ENCODE data around the gene DDTL. TPM values are rescaled to one million over a fixed set of nuclear protein-coding genes. Genes with fewer than 3 reads are reported as not detected.
A peak's percentile ranks its signal among the peaks of the same experiment; 100 is the strongest.
"Not testable (repeated sequence)": the region's sequence is repeated elsewhere in the genome, so short reads cannot be mapped to it uniquely, and the experiment has no call there.

DDTL gene
- total RNA-seq (ENCODE audit: low replicate concordance), result not detected in 2 replicates
- long read RNA-seq, result 0 reads

DNA sequence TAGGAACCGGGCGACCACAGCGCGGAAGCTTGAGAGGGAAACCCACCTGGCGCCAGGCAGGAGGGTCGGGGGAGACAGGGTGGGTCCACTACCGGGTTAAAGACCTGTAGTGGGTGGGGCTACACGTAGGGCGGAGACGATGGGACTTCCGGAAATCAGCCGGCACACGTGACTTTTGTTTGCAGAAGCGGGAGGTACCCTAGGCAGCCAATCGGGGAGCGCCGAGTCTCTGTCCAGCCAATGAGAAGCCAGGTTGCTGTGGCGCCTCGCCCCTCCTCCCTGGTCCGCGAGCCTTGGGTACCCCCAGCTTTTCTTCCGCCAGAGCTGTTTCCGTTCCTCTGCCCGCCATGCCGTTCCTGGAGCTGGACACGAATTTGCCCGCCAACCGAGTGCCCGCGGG is at the start of gene DDTL:
DDTL (plus strand) TSS at position 321 of the 400 bp plus-strand sequence; CDS start at position 348, 27 bp downstream.
- not testable (repeated sequence) for DNase-seq (ENCODE audit: extremely low spot score, unreplicated experiment); H3K4me1 Mint-ChIP-seq (ENCODE audit: unreplicated experiment); H3K9me3 Mint-ChIP-seq; H3K27ac Mint-ChIP-seq; H3K27me3 Mint-ChIP-seq; H3K4me3 Mint-ChIP-seq
- H3K36me3 Mint-ChIP-seq, result peaks cover 15% of the 10 kb centered on the region

DNA sequence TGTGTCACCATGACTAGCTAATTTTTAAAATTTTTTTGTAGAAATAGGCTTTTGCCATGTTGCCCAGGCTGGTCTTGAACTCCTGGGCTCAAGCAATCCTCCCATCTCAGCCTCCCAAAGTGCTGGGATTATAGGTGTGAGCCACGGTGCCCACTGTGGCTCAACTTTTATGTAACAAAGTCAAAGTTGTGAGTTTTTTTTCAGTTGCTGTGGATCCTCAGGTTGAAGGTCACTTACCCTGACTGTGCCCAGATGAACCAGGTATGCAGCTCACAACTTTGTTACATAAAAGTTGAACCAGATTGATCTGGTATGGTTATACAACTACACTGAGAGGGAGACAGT is 46.4 kb upstream of the DDTL start:
- peak; percentile 13 for DNase-seq (ENCODE audit: extremely low spot score, unreplicated experiment)
- H3K27me3 Mint-ChIP-seq; H3K9me3 Mint-ChIP-seq; H3K4me1 Mint-ChIP-seq (ENCODE audit: unreplicated experiment); H3K4me3 Mint-ChIP-seq: not testable (repeated sequence)
- Mint-ChIP-seq H3K36me3 (peaks cover 31% of the 10 kb centered on the region), H3K27ac (peak overlapping the region; percentile 97)

DNA sequence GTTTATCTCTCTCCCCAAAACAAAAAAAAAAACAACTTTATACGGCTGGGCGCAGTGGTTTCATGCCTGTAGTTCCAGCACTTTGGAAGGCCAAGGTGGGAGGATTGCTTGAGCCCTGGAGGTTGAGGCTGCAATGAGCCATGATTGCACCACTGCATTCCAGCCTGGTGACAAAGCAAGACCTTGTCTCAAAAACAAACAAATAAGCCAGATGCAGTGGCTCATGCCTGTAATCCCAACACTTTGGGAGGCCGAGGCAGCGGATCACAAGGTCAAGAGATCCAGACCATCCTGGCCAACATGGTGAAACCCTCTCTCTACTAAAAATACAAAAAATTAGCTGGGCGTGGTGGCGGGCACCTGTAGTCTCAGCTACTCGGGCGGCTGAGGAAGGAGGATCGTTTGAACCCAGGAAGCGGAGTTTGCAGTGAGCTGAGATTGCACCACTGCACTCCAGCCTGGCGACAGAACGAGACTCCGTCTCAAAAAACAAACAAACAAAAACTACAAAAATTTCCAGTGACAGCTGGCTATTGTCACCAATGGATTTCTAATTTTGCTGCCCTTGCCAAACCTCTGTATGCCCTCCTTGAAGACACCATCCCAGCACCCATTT is 45.0 kb upstream of the DDTL start:
- not testable (repeated sequence) for H3K9me3 Mint-ChIP-seq; H3K4me3 Mint-ChIP-seq; H3K27me3 Mint-ChIP-seq; H3K4me1 Mint-ChIP-seq (ENCODE audit: unreplicated experiment)
- peaks cover 37% of the 10 kb centered on the region for H3K36me3 Mint-ChIP-seq
- DNase-seq (ENCODE audit: extremely low spot score, unreplicated experiment), result peak; percentile 29
- peak overlapping the region; percentile 75 for H3K27ac Mint-ChIP-seq

DNA sequence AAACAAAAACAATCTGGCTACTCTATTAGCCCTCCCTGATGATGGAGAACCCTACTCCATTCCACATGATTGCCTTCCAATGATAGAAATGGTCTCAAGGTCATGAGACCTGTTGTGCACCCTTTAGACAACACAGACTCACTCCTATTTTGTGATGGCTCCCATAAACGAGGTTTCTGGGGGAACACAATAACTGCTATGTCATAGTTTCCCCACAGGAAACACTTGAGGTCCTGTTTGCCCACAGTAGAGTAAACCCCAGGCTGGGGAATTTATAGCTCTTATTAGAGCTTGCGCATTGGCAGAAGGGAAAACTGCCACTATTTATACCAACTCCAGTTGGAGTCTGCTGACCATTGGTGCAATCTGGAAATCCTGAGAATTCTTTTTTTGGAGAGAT is 43.8 kb upstream of the DDTL start:
- TF ChIP-seq, protein P1, sequence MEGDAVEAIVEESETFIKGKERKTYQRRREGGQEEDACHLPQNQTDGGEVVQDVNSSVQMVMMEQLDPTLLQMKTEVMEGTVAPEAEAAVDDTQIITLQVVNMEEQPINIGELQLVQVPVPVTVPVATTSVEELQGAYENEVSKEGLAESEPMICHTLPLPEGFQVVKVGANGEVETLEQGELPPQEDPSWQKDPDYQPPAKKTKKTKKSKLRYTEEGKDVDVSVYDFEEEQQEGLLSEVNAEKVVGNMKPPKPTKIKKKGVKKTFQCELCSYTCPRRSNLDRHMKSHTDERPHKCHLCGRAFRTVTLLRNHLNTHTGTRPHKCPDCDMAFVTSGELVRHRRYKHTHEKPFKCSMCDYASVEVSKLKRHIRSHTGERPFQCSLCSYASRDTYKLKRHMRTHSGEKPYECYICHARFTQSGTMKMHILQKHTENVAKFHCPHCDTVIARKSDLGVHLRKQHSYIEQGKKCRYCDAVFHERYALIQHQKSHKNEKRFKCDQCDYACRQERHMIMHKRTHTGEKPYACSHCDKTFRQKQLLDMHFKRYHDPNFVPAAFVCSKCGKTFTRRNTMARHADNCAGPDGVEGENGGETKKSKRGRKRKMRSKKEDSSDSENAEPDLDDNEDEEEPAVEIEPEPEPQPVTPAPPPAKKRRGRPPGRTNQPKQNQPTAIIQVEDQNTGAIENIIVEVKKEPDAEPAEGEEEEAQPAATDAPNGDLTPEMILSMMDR (conservative IDR thresholded peaks at IDR 0.05), result no peak
- Mint-ChIP-seq H3K27ac (no peak overlapping the region), H3K9me3 (no peaks in the 10 kb centered on the region), H3K36me3 (peaks cover 46% of the 10 kb centered on the region), H3K27me3 (no peaks in the 10 kb centered on the region), H3K4me3 (no peak overlapping the region), H3K4me1 (ENCODE audit: unreplicated experiment) (peaks cover 3% of the 10 kb centered on the region)
- no peak for DNase-seq (ENCODE audit: extremely low spot score, unreplicated experiment)

DNA sequence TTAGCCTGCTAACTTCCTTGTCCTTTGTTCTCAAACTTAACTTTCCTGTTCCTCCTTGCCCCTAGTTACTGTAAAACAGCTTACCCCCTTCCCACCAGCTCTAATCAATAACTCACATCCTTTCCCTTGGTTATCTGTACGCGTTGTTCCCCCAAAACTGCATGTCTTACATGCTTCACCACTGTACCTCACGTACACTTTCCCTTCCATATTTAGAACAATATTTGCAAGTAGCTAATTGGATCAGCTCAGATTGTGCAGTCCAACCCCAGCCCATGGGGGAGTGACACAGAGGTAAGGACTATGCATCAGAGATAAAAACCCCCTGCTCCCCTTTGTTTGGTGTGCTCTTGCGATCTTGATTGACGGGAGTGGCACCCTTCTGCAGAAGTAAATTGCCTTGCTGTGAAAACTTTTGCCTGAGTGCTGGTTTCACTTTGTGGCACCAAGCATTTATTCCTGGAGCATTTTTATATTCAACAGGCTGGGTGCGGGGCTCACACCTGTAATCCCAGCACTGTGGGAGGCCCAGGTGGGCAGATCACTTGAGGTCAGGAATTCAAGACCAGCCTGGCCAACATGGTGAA is 41.6 kb upstream of the DDTL start:
- Mint-ChIP-seq H3K4me3 (no peak overlapping the region), H3K4me1 (ENCODE audit: unreplicated experiment) (no peaks in the 10 kb centered on the region), H3K27ac (peak overlapping the region; percentile 49), H3K9me3 (no peaks in the 10 kb centered on the region), H3K27me3 (no peaks in the 10 kb centered on the region), H3K36me3 (peaks cover 47% of the 10 kb centered on the region)
- no peak for DNase-seq (ENCODE audit: extremely low spot score, unreplicated experiment)
- TF ChIP-seq, protein P1 (conservative IDR thresholded peaks at IDR 0.05), result no peak

DNA sequence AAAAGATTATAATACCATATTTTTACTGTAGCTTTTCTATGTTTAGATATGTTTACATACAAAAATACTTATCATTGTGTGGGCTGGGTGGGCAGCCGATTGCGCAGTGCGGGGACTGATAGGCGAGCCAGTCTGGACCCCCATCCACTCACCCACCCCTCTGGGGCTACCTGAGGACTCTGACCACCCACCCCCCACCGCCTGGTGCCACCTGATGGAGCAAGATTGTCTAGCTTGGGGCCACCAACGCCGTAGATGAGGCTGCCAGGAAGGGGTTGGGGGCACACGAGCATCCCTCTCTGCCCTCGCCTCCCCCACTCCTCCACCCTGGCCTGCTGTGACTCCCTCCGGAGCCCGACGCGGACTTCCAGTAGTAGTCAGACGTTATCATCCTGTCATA is 40.1 kb upstream of the DDTL start:
- Mint-ChIP-seq H3K36me3 (peaks cover 50% of the 10 kb centered on the region), H3K27me3 (no peaks in the 10 kb centered on the region), H3K4me3 (no peak overlapping the region), H3K4me1 (ENCODE audit: unreplicated experiment) (no peaks in the 10 kb centered on the region), H3K9me3 (no peaks in the 10 kb centered on the region), H3K27ac (no peak overlapping the region)
- DNase-seq (ENCODE audit: extremely low spot score, unreplicated experiment), result no peak
- TF ChIP-seq, protein P1 (conservative IDR thresholded peaks at IDR 0.05), result no peak

DNA sequence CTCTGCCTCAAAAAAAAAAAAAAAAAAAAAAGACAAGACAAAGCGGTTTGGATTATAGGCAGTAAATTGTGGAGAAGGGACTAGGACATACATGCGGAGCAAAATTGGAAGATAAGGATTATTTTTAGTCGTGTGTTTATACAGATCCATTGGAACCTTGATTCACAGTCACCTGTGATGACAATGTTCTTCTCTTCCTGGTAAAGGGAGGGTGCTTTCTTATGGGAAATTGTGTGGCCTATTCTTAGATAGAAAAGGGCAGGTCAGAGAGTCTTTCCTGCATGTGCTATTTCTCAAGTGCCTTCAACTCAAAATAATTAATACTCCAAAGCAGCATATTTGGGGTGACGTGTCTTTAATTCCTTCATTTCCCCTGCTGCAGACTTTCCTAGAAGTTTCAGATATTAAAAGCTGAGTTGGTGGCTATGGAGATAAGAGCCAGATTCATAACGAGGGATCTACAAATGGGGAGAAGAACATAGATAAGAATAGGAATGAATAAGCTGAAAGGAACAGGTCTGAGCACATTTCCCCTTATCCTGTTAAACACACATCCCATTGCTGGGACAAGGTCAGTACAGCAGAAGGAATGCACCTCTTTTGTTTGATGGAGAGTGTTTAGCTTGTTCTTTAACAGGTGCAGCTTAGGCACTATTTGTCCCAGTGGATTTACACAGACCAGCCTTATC is 28.2 kb upstream of the DDTL start:
- H3K27me3 Mint-ChIP-seq, result no peaks in the 10 kb centered on the region
- H3K9me3 Mint-ChIP-seq, result no peaks in the 10 kb centered on the region
- H3K4me1 Mint-ChIP-seq (ENCODE audit: unreplicated experiment), result no peaks in the 10 kb centered on the region
- no peak for DNase-seq (ENCODE audit: extremely low spot score, unreplicated experiment)
- no peaks in the 10 kb centered on the region for H3K36me3 Mint-ChIP-seq
- TF ChIP-seq, protein P1 (conservative IDR thresholded peaks at IDR 0.05), result no peak
- H3K27ac Mint-ChIP-seq, result peak overlapping the region; percentile 46
- H3K4me3 Mint-ChIP-seq, result no peak overlapping the region

All from type B pancreatic cell (in vitro differentiated cells).